Spleen (tissue), 11 donors: Measurements from ENCODE around the gene MED25. TPM values are rescaled to one million over a fixed set of nuclear protein-coding genes. Genes with fewer than 3 reads are reported as not detected.

Experiments used
- DNase-seq: peaks from one replicate; pipeline ENCODE4 v3.0.0-alpha.2; 2020
- H3K27ac ChIP-seq, 8 donors: fragments of 200-600 bp; sonication (generic) in 7 of 8; 1 replicate in 4 of 8; 2 replicates in 4 of 8; pipeline versions ENCODE4 v1.5.0 to v1.8.0; 2016 to 2021; ENCODE audit warnings: inconsistent platforms in 4 of 8, mild to moderate bottlenecking in 4 of 8, moderate library complexity in 1 of 8
- H3K27me3 ChIP-seq, 7 donors: fragments of 200-600 bp; sonication (generic) in 6 of 7; replicated peaks in 1 of 7; 1 replicate in 4 of 7; 2 replicates in 3 of 7; pipeline versions ENCODE4 v1.5.0 to v1.8.0; 2016 to 2021; ENCODE audit warnings: inconsistent platforms in 3 of 7, mild to moderate bottlenecking in 1 of 7
- H3K36me3 ChIP-seq, 6 donors: fragments of 200-600 bp; sonication (generic) in 5 of 6; 1 replicate in 4 of 6; 2 replicates in 2 of 6; pipeline versions ENCODE4 v1.5.0 to v1.8.0; 2016 to 2021; ENCODE audit warnings: inconsistent platforms in 2 of 6
- H3K4me1 ChIP-seq, 6 donors: fragments of 200-600 bp; sonication (generic) in 5 of 6; 1 replicate in 3 of 6; 2 replicates in 3 of 6; pipeline versions ENCODE4 v1.5.0 to v1.8.0; 2016 to 2021; ENCODE audit warnings: inconsistent platforms in 3 of 6
- H3K4me3 ChIP-seq, 8 donors: fragments of 200-600 bp; sonication (generic) in 7 of 8; 1 replicate in 4 of 8; 2 replicates in 4 of 8; pipeline versions ENCODE4 v1.5.0 to v1.8.0; 2016 to 2021; ENCODE audit warnings: inconsistent platforms in 4 of 8, mild to moderate bottlenecking in 4 of 8, moderate library complexity in 2 of 8
- H3K9me3 ChIP-seq, 8 donors: fragments of 200-600 bp; sonication (generic) in 7 of 8; 1 replicate in 4 of 8; 2 replicates in 4 of 8; pipeline versions ENCODE4 v1.5.0 to v1.8.0; 2016 to 2021; ENCODE audit warnings: inconsistent platforms in 4 of 8
- CTCF ChIP-seq, 11 experiments: fragments of 200-600 bp in 7 of 11; fragments of 450-650 bp in 4 of 11; sonication (generic) in 4 of 11; IDR thresholded peaks in 8 of 11; conservative IDR thresholded peaks in 3 of 11; 1 replicate in 7 of 11; 2 replicates in 4 of 11; pipeline versions ENCODE4 v1.4.0 to v1.8.0; 2016 to 2021; ENCODE audit warnings: antibody characterized with exemption in 11 of 11, inconsistent platforms in 4 of 11, mild to moderate bottlenecking in 1 of 11
- POLR2A ChIP-seq, 3 donors: fragments of 450-650 bp; IDR thresholded peaks; one replicate each; pipeline ENCODE4 v1.5.1; 2017; ENCODE audit warnings: antibody characterized with exemption in 3 of 3, mild to moderate bottlenecking in 1 of 3
- POLR2AphosphoS5 ChIP-seq, 3 donors: sonication (generic); formaldehyde crosslinking; IDR thresholded peaks; one replicate each; pipeline ENCODE4 v1.5.1; 2017; ENCODE audit warnings: antibody characterized with exemption in 3 of 3
- WGBS, 5 donors: extraction: QIAGEN DNeasy Blood & Tissue Kit in 3 of 5; methylation state at CpG; one replicate each; pipeline versions ENCODE4 v1.1.5 to v1.1.7; 2013 to 2018; 5-methylcytosine and 5-hydroxymethylcytosine counted together
- intact Hi-C: fragments of 100-400 bp; cut with DNase I; formaldehyde crosslinking; loops from one replicate; pipeline ENCODE4 v1.15.0; 2023; ENCODE audit warnings: low total_unique reads
- polyA plus RNA-seq, 3 donors: library from polyadenylated mRNA; stranded (reverse); fragments of 200-250 nt; gene quantifications; one replicate each; pipeline ENCODE4 v1.2.1, GENCODE V29; 2013
- total RNA-seq, 7 donors: library from RNA; depleted of rRNA in 3 of 7; stranded (reverse); fragments of >200 nt in 3 of 7; fragmentation: NEBNext Ultra II Directional in 4 of 7; extraction: Animal tissue kit (Norgen Biotek cat#: 25700) in 4 of 7; gene quantifications; one replicate each; pipeline versions ENCODE4 v1.1.0 to v1.2.1, GENCODE V29; 2016 to 2021
- donor health status: healthy with polysubstance abuse.
- donor health status: DM: no; HTN: no; CAD: no; lungs with moderate emphysema.
- donor health status: DM: no; HTN: no; CAD: no.
- donor health status: Bipolar disorder and iron deficiency.
- donor health status: healthy.
- donor health status: DM: no; HTN: no; CAD: no.
- donor health status: DM: yes; HTN: yes; CAD: no.

The MED25 gene
- total and polyA plus RNA-seq, 10 donors: 26.6 to 61.0 (median 44.9) TPM

- no peak overlapping the region for H3K4me3 ChIP-seq
- peaks cover 0 to 97% (median 65%) of the 10 kb centered on the region in 6 donors for H3K36me3 ChIP-seq
- no peaks in the 10 kb centered on the region for H3K9me3 ChIP-seq
- H3K27me3 ChIP-seq: no peaks in the 10 kb centered on the region
- DNase-seq: no peak
- intact Hi-C loops: no loop called here
- WGBS, 5 donors: 92 to 100% (median 94%) methylated on average over 7 to 18 of the region's 18 CpGs
- H3K27ac ChIP-seq: no peak overlapping the region
- peaks cover 0 to 55% (median 9%) of the 10 kb centered on the region in 6 donors for H3K4me1 ChIP-seq
- TF ChIP-seq CTCF (IDR thresholded peaks at IDR 0.05 in 8 of 11, conservative IDR thresholded peaks at IDR 0.05 in 3 of 11) (no peak), POLR2A (IDR thresholded peaks at IDR 0.05) (no peak), POLR2AphosphoS5 (IDR thresholded peaks at IDR 0.05) (no peak)
These were observed 11.6 kb downstream of the MED25 start for GRCh38 chr19:49829721-49830120.

GRCh38 chr19:49830766-49831165 is 12.7 kb downstream of the MED25 start:
- DNase-seq: no peak
- H3K36me3 ChIP-seq: peaks cover 0 to 98% (median 76%) of the 10 kb centered on the region in 6 donors
- H3K27me3 ChIP-seq: no peaks in the 10 kb centered on the region
- WGBS, 5 donors: 72 to 92% (median 86%) methylated on average over 12 of the region's 12 CpGs
- H3K4me1 ChIP-seq: peaks cover 0 to 45% (median 9%) of the 10 kb centered on the region in 6 donors
- H3K9me3 ChIP-seq: no peaks in the 10 kb centered on the region
- H3K27ac ChIP-seq: no peak overlapping the region
- intact Hi-C loops: no loop called here
- TF ChIP-seq POLR2AphosphoS5 (IDR thresholded peaks at IDR 0.05) (no peak), POLR2A (IDR thresholded peaks at IDR 0.05) (no peak), CTCF (IDR thresholded peaks at IDR 0.05 in 8 of 11, conservative IDR thresholded peaks at IDR 0.05 in 3 of 11) (no peak)
- no peak overlapping the region for H3K4me3 ChIP-seq

- WGBS, 5 donors: 80 to 93% (median 89%) methylated on average over 7 to 8 of the region's 8 CpGs
- H3K36me3 ChIP-seq: peaks cover 0 to 100% (median 84%) of the 10 kb centered on the region in 6 donors
These were observed 13.5 kb downstream of the MED25 start for GRCh38 chr19:49831592-49831991.

GRCh38 chr19:49832556-49832955 is 14.5 kb downstream of the MED25 start:
- H3K4me3 ChIP-seq: no peak overlapping the region
- peak overlapping the region in 3 of 8 donors; percentile 46 to 64 (median 59) for H3K27ac ChIP-seq
- intact Hi-C loops: no loop called here
- 42 to 60% (median 45%) methylated on average over 9 of the region's 9 CpGs for WGBS, 5 donors
- H3K4me1 ChIP-seq: peaks cover 0 to 31% (median 4%) of the 10 kb centered on the region in 6 donors
- H3K27me3 ChIP-seq: no peaks in the 10 kb centered on the region
- no peak for TF ChIP-seq CTCF (IDR thresholded peaks at IDR 0.05 in 8 of 11, conservative IDR thresholded peaks at IDR 0.05 in 3 of 11)
- no peak for TF ChIP-seq POLR2AphosphoS5 (IDR thresholded peaks at IDR 0.05)
- peaks cover 0 to 100% (median 90%) of the 10 kb centered on the region in 6 donors for H3K36me3 ChIP-seq
- H3K9me3 ChIP-seq: no peaks in the 10 kb centered on the region
- DNase-seq: no peak

More at GRCh38 chr19:49831592-49831991, 13.5 kb downstream of the MED25 start:
- Histone ChIP-seq H3K4me1 (peaks cover 0 to 37% (median 6%) of the 10 kb centered on the region in 6 donors), H3K4me3 (no peak overlapping the region), H3K27ac (peak overlapping the region in 3 of 8 donors; percentile 46 to 64 (median 59)), H3K27me3 (no peaks in the 10 kb centered on the region), H3K9me3 (no peaks in the 10 kb centered on the region)
- TF ChIP-seq CTCF (IDR thresholded peaks at IDR 0.05 in 8 of 11, conservative IDR thresholded peaks at IDR 0.05 in 3 of 11): no peak
- TF ChIP-seq POLR2A (IDR thresholded peaks at IDR 0.05): no peak
- TF ChIP-seq POLR2AphosphoS5 (IDR thresholded peaks at IDR 0.05): no peak
- intact Hi-C loops: no loop called here
- DNase-seq: no peak
